OCI-LY3 (cell line): ENCODE measurements around the gene DMTF1.
"Not testable (repeated sequence)": the region's sequence is repeated elsewhere in the genome, so short reads cannot be mapped to it uniquely, and the experiment has no call there.

ENCODE experiments used
- CTCF ChIP-seq: fragments of 200-600, 300-600 bp; sonication (generic); IDR thresholded peaks from 2 replicates; pipeline ENCODE4 v1.5.1; 2014; ENCODE audit warnings: antibody characterized with exemption, low read length, low read depth
- EZH2phosphoT487 ChIP-seq: fragments of 200-600 bp; shearing (Covaris generic); IDR thresholded peaks from 2 replicates; pipeline ENCODE4 v1.6.1; 2018; ENCODE audit warnings: antibody characterized with exemption, mixed run types, low read depth

GRCh38 chr7:87203929-87204328 is 51.7 kb downstream of the DMTF1 start:
- TF ChIP-seq CTCF, EZH2phosphoT487: not testable (repeated sequence)
